HG03457 (cell line): ENCODE measurements around the gene MYMK.

Experiments
- ATAC-seq: cut with Tn5 transposase; IDR thresholded peaks from one replicate; pipeline ENCODE4 v1.9.1; 2021; ENCODE audit warnings: moderate number of reproducible peaks; ENCODE audit not compliant: unreplicated experiment

The MYMK gene

DNA sequence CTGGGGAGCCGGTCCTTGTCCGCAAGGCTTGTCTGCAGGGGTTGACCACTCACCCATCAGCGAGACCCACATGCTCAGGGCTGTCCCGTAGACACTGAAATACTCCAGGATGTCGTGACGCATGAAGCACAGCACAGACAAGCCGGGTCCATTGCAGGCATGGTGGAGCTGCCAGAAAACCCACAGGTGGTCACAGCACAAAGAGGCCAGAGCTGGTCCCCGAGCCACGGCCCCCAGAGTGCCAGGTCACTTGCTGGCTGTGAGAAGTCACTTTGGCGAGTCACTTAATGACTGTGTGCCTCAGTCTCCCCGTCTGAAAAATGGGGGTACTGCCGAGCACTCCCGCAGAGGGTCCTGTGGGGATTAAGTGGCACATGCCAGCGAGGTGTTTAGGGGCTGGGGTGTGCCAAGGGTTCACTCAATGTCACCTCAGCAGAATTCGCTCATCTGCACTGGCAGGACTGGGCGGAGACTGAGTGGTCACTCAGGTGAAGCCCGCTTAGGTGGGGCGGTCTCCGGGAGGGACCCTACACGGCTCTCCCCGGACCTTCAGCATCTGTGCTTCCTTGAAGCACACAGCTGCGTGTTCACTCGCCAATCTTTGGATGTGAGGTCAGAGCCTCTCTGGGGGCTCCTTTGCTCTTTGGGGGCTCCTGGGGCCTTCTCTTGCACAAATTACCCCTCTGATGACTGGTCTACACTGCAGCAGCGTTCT, 4.5 kb downstream of the MYMK start:
- no peak for ATAC-seq

DNA sequence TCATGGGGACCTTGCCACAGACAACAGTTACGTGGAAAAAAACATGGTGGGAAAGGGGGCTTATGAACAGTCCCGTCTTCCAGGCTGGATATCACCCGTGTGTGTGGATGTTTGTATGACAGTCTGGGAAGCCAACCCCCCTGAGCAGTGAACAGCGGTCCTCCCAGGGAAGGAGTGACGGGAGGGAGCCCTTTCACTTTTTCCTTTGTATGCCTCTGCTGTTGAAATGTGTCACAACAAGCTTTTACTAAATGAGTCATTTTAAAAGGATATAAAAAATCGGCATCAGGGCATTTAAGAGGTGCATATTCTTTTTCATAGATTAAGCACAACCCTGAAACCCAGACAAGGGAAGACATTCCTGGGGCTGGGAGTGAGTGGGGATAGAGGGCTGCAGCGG, 5.1 kb downstream of the MYMK start:
- ATAC-seq = no peak

DNA sequence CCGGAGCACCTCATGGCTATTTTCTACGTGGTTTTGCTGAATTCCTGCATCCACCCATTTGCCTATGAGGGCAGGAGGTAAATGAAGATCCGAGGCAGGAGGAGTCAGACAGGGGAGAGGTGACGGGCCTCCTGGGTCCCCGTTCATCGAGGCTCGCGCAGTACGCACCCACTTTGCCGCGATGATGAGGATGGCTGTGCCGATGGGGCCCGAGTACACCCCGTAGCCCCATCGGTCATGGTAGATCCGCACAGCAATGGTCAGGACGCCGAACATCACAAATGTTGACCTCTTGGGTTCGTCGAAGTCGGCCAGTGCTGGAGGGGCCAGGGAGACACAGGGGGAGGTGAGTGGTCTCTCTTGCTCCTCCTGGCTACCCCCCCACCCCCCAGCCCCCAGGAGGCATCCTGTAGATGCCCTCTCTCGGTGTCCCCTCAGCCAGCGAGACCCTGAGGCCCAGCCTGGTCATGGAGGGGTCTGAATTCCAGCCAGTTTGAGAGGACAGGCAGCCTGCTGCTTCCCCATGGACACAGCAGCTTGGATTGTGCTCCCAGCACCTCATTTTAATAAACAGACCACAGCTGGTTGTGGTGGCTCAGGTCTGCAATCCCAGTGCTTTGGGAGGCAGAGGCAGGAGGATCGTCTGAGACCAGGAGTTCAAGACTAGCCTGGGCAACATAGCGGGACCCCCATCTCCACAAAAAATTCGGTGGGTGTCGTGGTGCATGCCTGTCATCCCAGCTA, 5.9 kb downstream of the MYMK start:
- no peak for ATAC-seq

DNA sequence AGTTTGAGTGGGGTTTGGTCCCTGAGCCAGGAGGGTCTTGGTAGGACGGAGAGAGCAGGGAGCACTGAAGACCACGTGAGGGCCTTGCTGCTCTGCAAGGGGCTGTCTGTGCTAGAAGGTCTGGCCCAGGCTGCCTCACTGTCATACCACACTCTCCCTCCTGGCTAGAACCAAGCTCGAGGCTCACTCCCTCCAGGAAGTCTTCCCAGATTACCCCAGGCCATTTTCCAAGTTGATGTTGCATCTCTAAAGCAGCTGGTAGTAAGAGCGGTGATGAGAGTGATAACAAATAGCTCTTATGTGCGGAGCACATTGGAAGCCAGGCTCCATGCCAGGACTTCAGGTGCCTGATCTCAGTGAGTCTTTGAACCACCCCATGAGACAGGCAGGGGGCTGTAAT, 6.6 kb downstream of the MYMK start:
- no peak for ATAC-seq

DNA sequence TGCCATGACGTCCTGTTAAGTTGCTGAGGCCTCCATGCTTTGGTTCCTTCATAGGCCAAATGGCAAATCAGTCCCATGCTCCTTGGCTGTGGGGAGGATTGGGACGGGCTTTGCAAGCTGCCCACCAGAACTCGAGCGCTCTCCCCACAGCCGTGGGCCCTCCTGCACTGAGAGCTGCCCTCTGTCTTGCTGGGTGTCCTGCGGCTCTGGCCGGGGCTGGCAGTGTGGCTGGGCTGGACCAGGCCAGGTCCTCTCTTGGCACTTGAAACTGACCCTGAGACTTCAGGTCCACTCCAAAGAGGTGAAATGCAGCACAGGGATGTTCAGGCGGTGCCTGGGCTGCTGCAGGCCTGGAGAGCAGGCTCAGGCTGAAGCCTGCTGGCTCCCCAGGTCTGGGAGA, 7.0 kb downstream of the MYMK start:
- ATAC-seq = no peak

DNA sequence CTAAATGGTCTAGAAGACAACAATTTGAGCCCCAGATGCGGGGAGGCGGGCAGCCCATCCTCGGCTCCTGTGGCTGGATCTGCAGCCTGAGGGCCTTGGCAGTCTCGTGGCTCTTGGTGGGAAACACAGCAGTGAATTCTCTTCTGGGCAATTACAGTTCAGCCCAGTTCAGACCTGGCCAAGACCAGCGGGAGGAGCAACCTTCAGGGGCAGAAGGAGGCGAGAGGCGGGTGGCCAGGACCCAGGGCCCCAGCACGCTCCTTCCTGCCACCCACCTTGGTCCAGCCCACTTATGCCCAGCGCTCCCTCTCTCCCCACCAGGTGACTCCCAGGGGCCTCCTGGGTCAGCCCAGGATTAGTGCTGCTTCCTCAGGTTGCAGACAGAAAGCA, 7.8 kb downstream of the MYMK start:
- ATAC-seq = no peak

DNA sequence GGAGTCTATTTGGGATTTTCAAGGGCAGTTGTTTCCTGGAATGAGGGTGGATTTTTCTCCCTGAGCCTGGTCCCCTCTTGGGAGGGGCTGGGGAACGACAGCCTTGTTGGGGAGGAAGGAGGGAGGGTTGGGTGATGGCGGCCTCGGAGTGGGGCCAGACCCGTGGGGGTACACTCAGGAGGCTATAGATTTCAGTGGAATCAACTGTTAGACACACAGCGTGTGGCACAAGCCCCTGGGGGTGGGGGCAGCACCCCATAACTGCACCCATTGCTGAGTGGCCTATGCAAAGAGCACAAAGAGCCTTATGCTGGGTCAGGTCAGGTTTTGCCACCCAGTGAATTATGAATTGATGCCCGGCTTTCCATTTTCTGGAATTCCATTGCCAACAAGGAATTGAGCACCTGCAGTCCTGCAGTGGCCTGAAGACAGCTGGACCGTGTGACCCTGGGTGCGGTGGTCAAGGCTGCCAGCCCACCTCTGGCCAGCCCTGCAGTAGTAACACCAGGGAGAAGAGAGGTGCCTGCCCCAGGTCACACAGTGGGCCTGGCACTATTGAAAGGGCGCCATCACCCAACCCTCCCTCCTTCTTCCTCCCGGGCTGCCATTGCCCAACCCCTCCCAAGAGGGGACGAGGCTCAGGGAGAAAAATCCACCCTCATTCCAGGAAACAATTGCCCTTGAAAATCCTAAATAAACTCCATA, 8.4 kb downstream of the MYMK start:
- no peak for ATAC-seq

DNA sequence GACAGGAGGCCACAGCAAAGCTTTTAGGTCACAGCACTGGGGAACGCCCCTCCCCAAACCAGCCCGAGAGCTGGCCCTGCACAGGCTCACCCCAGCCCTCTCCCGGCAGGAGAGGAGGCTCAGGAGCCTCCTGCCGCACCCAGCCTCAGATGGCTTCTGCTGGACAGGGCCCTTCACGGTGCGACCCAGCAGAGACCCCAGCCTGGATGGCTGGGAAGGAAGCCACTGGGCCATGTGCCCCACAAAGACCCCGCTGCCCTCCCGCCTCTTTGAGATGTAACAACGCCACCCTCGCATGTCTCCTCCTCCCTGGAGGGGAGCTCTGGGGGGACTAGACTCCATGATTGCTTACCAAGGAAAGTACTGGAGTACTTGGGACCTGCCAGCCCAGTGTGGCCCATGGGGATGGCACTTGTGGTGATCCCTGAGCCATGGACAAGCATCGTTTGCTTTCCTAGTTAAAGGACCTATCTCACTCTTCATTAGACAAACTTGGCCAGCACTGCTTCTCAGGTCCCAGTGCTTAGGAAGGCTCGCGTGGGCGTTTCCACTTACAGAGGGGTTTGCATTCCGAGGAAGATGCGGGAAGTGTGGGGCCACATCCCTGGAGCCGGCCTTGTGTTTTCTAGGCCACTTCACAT, 9.0 kb downstream of the MYMK start:
- no peak for ATAC-seq

DNA sequence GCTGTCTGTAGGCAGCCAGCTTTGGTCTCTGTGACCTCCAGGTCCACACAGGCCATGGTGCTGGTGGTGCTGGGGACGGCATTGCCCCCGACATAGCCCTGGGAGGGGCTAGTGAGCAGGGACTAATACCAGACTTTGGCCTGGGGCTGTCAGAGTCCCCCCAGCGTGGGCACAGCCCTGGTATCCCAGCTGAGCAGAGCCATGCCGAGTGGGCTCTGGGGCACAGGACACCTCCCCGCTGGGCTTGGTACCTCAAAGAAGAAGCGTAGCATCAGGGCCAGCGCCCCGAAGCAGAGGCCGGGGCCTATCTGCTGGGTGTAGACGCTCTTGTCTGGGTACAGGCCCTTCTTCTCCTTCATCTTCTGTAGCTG, 9.5 kb downstream of the MYMK start:
- ATAC-seq = no peak

DNA sequence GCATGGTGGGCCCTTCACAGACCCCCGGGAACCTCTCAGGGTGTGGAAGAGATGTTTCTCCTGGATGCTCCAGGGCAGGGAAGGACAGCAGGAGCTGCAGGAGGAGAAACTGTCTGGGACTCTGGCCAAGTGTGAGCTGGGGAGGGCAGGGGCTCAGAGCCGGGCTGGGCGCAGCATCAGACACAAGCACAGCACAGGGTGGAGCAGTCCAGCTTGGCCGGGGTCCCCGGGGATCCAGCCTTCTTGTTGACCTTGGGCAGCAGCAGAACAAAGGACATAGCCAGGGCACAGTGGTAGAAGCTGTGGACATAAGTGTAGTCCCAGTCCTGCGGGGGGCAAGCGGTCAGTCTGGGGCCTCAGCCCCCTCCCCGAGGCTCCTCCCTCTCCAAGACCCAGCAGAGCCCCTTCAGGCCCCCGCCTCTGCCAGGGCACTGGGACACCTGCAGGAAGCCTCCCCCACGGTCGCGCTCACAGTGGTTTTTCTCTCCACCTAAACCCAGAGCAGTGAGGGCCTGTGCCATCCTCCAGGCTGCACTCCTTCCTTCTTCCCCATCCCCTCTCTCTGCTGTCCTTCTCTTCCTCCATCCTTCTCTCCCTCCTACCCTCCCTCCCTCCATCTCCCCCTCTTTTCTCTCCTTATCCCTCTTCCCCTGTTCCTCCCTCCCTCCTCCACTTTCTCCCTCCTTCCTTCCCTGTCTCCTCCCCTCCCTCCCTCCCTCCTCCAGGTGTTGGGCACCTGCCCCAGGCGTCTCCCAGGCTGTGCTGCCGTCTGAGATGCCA, 10.1 kb downstream of the MYMK start:
- ATAC-seq = no peak

DNA sequence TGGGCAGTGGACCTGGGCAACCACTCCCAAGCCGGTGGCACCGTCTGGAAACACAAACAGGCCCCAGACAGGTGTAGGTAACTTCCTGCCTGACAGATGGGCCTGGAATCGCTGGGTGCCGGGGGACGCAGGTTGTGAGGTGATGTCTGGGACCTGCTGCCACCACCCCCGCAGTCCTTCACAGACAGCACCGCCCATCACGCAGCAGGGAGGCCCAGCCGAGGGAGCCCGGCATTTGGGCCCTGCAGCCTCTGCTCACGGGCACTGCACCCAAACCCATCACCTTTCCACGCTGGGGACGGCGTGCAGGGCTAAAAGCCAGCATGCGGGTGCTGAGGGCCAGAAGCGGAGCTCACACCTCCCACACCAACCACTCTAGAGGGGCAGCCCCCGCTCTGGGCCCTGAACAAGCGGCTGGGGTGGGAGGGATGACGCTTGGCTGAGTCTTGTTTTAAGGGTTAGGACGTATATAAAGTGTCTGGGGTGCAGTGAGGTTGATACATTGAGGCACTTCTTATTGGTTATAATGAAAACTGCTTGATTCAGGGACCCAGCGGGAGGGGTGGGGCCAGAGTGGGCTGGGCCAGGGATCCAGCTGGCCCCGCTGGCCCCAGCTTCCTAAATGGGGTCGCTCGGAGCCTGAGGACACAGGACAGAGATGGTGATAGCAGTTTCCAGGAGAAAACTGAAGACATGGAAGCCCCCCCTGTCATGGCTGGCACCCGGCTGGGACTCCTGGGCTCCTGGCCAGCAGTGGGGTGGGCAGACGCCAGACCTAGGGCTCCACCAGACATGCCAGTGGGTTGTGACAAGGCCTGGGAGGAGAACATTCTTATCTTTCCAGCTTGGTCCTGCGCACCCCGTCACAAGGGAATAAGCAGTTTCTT, 11.3 kb downstream of the MYMK start:
- no peak for ATAC-seq

DNA sequence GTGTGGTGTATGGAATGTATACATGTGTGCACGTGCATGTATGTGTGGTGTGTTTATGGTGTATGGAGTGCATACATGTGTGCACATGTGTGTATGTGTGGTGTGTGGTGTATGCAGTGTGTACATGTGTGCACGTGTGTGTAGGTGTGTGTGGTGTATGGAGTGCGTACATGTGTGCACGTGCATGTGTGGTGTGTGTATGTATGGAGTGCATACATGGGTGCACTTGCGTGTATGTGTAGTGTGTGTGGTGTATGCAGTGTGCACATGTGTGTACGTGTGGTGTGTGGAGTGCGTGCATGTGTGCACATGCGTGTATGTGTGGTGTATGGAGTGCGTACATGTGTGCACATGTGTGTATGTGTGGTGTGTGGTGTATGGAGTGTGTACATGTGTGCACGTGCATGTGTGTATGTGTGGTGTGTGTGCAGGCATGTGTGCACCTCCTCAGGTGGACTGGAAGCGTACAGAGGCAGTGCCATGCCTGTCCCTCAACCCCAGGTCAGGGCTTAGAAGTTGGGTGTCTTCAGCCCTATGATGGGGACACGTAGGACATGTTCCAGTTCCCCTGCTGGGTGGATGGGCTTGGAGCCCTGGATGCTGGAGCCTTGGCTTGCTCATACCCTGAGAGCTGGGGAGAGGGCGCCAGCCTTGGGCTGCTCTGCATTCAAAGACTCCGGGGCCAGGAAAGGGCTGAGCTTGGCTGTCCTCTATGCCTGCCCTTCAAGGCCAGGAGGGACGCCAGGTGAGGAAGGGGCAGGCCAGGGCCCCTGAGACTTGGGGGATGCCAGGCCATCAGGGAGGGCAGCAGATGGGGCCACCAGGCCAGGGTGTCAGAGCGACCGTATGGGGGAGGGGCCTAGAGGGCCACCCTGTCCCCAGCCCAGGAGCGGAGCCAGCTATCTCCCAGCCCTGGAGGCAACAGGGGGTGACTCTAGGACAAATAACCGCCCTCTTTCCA, 12.2 kb downstream of the MYMK start:
- ATAC-seq = no peak

DNA sequence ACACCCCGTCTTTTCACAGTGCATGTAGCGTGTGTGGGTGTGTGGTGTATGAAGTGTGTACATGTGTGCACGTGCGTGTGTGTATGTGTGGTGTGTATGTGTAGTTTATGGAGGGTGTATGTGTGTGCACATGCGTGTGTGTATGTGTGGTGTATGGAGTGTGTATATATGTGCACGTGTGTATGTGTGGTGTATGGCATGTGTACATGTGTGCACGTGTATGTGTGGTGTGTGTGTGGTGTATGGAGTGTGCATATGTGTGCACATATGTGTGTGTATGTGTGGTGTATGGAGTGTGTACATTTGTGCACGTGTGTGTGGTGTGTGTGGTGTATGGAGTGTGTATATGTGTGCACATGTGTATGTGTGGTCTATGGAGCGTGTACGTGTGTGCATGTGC, 13.2 kb downstream of the MYMK start:
- no peak for ATAC-seq

DNA sequence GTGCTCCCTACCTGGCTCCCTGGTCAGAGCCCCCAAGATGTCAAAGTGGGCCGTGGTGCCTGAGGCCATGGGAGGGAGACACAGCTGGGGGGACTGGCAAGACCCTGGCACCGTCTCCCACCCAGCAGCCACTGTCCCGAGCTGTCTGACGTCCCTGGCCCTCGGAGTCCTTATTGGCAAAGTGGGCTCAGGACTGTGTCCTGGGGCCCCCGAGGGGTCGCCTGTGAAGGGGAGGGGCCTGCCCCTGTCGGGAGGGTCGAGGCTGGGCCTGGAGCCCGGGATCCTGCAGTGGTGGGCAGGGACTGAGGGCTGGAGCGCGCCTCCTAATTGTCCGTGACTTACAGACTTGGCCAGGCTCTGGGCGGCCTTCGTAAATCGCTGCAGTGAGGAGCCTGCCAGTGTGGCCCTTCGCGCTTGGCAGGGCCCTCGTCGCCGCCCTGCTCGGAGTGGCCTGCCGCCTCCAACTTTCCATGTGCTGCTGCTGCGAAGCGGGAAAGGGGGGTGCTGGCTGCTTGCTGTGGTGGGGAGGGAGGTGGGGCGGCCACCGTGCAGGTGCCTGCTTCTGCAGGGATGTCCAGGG, 13.7 kb downstream of the MYMK start:
- ATAC-seq = no peak

DNA sequence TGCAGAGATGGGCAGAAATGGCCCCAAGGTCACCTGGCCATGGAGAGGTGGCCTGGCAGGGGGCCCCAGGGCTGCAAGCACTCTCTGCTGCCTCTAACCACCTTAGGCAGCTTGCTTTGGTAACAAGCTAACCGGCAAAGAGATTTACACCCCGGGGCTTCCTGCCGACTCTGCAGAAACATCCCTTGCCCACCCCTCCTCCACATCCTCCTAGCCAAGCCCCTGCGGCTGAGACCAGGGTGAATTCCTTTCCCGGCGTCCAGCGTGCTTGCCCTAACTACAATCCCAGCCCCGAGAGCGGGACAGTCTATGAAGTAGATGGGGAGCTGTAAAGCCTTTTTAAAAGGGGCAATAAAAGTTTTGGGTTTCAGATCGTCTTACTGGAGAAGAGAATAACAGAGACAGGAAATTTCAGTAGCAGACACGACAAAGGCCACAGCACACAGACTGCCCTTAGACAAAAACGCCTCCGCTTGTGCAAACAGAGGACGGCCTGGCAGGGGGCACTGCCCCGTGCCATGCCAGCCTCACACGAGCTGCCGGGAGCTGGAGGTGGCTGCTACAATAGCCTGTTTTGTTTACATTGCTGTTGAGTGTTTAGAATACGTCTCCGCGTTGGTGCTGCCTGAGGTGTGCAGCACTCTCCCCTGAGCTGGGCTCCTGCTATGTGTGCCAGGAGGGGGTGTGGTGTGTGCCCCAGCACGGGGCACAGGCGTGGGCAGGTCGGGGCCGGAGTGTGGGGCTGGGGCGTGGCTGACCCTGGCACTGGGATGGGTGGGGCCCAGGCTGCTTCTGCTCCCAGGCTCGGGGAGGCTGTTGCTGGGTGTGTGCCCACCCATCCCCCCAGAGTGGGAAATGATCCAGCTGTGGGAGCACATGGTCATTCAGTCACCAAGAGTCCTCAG, 15.3 kb downstream of the MYMK start:
- ATAC-seq = no peak

DNA sequence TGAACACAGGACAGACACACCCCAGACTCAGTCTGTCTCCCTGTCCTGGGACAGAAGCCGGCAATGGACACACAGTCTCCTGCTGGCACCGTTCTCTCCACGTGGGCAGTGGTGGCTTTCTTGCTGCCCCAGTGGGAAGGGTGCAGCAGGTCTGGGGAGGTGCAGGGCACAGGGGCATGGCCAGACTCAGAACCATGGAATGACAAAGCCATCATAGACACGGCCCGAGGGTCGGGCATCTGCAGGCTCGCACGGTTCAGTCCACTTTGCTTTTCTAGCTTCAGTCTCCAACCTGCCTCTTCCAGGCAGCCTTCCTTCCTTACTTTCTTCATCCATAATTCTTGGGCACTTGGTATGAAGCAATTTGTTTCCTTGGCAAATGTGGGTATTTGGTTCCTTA, 16.7 kb downstream of the MYMK start:
- ATAC-seq = no peak

DNA sequence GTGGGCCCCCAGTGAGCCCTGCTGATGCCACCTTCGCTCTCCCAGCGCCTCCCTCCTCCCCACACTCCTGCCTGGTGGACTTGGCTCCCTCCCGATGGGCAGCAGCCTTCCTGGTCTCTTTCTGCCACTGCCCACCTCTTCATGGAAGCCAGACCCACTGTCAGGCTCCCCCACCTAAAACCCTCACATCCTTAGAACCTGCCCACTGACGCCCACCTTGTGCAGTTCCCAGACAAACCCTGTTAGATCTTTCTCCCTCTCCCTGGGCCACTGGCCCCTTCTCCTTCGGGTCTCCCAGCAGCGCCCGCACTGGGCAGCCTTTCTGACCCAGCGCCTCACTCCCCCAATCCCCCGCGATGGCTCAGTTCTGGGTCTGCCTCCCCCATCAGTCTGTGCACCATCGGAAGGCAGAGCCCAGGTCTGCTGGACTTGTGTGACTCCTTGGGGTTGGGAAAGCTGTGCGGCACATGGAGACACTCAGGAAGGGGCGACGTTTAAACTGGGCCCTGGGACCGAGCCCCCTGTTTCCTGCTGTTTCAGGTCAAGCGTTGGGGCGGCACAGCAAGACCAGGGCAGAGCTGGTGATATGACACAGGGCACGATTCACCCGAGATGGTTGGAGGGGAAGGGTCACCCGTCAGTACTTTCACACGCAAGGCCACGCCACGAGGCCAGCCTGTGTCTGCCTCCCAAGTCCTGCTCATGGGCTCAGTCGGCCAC, 17.4 kb downstream of the MYMK start:
- ATAC-seq = no peak
